ENCODE measurements around the gene RDM1.

RDM1 gene

GRCh38 chr17:35890774-35891155, 39.8 kb downstream of the RDM1 start:
- TF ChIP-seq CTCF (IDR thresholded peaks at IDR 0.05; ENCODE audit: low read depth, low read length) = no peak
- H3K4me3 ChIP-seq (ENCODE audit: low read depth, low read length) = no peak overlapping the region

GRCh38 chr17:35889818-35890773, 40.5 kb downstream of the RDM1 start:
- TF ChIP-seq CTCF (IDR thresholded peaks at IDR 0.05; ENCODE audit: low read depth, low read length) = no peak
- H3K4me3 ChIP-seq (ENCODE audit: low read depth, low read length) = no peak overlapping the region

GRCh38 chr17:35889241-35889640, 41.3 kb downstream of the RDM1 start:
- TF ChIP-seq CTCF (IDR thresholded peaks at IDR 0.05; ENCODE audit: low read depth, low read length) = no peak
- H3K4me3 ChIP-seq (ENCODE audit: low read depth, low read length) = no peak overlapping the region

GRCh38 chr17:35879773-35880654, 50.6 kb downstream of the RDM1 start, which contains the start of gene CCL5:
Gene CCL5 (minus strand): TSS chr17:35880360.
- no peak within 1 kb of the TSS for H3K4me3 ChIP-seq (ENCODE audit: low read depth, low read length)
- no peak for TF ChIP-seq CTCF (IDR thresholded peaks at IDR 0.05; ENCODE audit: low read depth, low read length)

GRCh38 chr17:35878361-35878760, 52.2 kb downstream of the RDM1 start:
- no peak for TF ChIP-seq CTCF (IDR thresholded peaks at IDR 0.05; ENCODE audit: low read depth, low read length)
- no peak overlapping the region for H3K4me3 ChIP-seq (ENCODE audit: low read depth, low read length)

GRCh38 chr17:35877345-35878029, 53.1 kb downstream of the RDM1 start:
- TF ChIP-seq CTCF (IDR thresholded peaks at IDR 0.05; ENCODE audit: low read depth, low read length) = no peak
- H3K4me3 ChIP-seq (ENCODE audit: low read depth, low read length) = no peak overlapping the region
